ENCODE data around the gene PIGL.
"Not testable (repeated sequence)": the region's sequence is repeated elsewhere in the genome, so short reads cannot be mapped to it uniquely, and the experiment has no call there.

The PIGL gene

GRCh38 chr17:16217002-16217635 lies at the start of gene PIGL:
PIGL (plus strand) TSS chr17:16217210; CDS start chr17:16217227, 17 bp downstream.
- DNase-seq: peak; percentile 90

DNA sequence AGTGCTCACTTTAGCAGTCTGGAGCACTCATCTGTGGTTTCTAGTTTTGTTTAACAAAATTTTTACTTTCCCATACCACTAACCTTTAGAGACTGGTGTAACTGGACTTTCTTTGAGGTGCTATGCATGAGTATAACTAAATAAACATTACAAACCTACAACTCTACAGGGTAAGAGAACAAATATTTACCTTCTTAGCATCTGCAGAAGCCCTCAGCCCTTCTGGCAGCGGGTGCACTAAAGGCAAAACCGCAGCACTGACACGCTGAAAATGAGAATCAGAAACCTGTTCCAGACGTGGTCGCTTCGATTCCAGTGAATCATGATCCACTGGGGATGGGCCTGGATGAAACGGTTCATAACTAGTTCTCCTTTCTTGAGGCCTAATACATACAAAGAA lies 45.4 kb upstream of the PIGL start:
- DNase-seq: no peak

DNA sequence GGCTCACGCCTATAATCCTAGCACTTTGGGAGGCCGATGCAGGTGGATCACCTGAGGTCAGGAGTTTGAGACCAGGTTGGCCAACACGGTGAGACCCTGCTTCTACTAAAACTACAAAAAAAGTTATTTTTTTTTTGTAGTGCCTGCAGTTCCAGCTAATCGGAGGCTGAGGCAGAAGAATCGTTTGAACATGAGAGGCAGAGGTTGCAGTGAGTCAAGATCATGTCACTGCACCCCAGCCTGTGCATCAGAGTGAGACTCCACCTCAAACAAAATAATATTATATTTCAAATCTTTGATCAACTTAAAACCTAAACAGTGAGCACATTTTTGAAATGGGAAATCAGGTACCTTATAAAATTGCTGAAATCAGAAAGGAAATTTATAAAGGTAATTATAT lies 38.2 kb upstream of the PIGL start:
- no peak for DNase-seq

DNA sequence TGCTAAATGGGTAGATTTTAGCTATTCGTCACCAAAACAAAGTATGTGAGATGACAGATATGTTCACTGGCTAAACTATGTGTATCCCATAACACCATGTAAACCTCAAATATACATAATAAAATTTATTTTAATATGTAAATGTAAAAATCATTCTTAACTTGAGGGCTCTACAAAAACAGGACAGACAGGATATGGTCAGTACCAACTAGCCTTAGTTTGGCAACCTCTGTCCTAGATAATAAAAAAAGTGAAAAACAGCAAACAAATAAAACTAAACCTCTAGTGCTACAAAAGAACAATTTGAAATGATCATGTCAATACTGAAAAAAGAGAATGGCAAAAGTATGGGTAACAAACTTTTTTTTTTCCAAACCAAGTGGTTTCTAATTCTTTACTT lies 35.4 kb upstream of the PIGL start:
- no peak for DNase-seq

DNA sequence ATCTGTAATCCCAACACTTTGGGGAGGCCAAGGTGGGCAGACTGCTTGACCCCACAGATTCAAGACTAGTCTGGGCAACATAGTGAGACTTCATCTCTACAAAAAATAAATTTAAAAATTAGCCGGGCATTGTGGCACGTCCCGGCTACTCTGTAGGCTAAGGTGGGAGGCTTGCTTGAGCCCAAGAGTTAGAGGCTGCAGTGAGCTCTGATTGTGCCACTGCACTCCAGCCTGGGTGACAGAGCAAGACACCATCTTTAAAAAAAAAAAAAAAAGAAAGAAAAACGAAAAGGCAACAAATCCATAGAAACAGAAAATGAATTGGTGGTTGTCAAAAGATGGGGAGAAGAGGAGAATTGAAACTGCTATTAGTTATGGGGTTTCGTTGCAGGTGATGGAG lies 29.4 kb upstream of the PIGL start:
- DNase-seq: no peak

DNA sequence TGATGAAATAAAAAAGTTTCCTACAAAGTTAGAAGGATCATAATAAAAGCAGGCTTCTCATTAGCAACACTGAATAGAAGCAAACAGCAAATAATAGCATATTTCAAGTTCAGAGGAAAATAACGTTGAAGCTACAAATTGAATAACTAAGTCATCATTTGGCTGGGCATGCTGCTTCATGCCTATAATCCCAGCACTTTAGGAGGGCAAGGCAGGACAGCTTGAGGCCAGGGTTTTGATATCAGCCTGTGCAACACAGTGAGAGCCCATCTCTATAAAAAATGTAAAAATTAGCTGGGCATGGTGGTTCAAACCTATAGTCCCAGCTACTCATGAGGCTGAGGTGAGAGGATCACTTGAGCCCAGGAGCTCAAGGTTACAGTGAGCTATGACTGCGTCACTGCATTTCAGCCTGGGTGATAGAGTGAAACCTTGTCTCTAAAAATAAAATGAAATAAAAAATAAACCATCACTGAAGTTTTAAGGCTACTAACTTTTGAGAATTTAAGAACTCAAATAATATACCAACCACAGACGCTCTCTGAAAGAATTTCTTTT lies 27.1 kb upstream of the PIGL start:
- DNase-seq: no peak

GRCh38 chr17:16190703-16191360 lies 26.2 kb upstream of the PIGL start:
- no peak for DNase-seq

GRCh38 chr17:16191604-16192003 lies 25.4 kb upstream of the PIGL start:
- no peak for DNase-seq

GRCh38 chr17:16194307-16194835 lies 22.6 kb upstream of the PIGL start:
- not testable (repeated sequence) for DNase-seq

DNA sequence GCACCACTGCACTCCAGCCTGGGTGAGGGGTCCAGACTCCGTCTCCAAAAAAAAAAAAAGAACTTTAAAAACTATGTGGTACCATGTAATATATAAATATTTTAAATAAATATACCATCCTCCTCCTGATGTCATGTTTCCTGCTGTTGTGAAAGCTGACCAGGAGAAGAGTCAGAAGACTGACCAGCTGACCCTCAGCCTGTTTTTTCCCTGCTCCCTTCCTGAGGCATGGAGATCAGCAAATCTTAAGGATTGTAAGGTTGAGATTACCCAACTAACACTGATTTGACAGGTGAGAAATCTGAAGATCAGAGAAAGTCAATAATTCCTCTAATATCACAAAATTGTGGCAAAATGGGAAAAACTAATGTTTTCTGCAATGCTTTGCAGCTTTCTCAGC lies 19.7 kb upstream of the PIGL start:
- DNase-seq: no peak

GRCh38 chr17:16199093-16199492 lies 17.9 kb upstream of the PIGL start:
- DNase-seq: no peak

GRCh38 chr17:16201693-16202131 lies 15.3 kb upstream of the PIGL start:
- not testable (repeated sequence) for DNase-seq

- not testable (repeated sequence) for DNase-seq
Measured at GRCh38 chr17:16202554-16203500, 14.2 kb upstream of the PIGL start.

- DNase-seq: not testable (repeated sequence)
Measured at GRCh38 chr17:16204763-16205162, 12.2 kb upstream of the PIGL start.

- no peak for DNase-seq
Measured at GRCh38 chr17:16211590-16211989, 5.4 kb upstream of the PIGL start.

DNA sequence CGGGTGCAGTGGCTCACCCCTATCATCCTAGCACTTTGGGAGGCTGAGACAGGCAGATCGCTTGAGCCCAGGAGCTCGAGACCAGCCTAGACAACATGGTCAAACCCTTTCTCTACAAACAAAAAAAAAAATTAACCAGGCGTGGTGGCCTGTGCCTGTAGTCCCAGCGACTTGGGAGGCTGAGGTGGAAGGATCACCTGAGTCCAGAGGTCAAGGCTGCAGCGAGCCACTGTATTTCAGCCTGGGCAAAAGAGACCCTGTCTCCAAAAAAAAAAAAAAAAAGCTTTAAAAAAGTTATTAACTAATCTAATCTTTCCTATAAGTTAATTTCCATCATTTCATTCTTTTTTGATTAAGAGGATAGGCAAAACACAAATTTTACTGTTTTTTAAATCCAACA lies 4.2 kb upstream of the PIGL start:
- DNase-seq: no peak

- DNase-seq: no peak
Measured at GRCh38 chr17:16214190-16215001, 2.6 kb upstream of the PIGL start.

GRCh38 chr17:16215002-16215272 lies 2.1 kb upstream of the PIGL start:
- DNase-seq: no peak

DNA sequence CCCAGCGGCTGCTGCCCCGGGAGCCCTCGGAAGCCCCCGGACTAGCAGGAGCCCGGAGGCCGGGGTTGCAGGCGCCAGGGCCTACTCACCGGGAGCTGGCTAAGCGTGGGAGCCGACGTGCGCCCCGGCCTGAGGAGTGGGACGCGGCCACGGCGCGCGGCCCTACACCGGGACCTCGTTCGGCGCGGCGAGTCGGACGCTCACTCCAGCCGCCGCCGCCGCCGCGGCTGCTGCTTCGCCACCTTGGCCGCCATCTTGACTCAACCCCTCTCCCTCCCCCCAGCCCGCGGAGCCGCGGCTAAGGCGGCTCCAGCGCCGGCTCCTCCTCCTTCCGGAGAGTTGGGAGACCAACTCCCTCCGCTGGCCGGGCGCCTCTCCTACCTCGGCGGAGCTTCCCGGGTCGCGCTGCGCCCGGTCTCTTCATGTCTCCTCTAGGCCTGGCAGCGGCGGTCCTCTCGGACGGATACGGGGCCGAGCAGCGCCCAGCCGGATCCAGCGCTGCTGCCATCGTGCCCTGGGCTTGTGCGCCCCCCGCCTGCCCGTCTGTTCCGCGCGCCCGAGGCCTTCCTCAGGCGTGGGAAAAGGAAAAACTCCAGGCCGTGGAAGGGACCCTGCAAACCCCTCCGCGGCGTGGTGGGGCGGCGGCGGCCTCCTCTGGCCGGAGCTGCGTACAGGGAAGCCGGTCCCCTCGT lies 1.6 kb upstream of the PIGL start, which contains the start of gene NCOR1:
Gene NCOR1, minus strand, starts transcription at position 262 of the 692 bp plus-strand sequence. CDS start 20,965 bp downstream, outside the sequence.
- peak; percentile 92 for DNase-seq

DNA sequence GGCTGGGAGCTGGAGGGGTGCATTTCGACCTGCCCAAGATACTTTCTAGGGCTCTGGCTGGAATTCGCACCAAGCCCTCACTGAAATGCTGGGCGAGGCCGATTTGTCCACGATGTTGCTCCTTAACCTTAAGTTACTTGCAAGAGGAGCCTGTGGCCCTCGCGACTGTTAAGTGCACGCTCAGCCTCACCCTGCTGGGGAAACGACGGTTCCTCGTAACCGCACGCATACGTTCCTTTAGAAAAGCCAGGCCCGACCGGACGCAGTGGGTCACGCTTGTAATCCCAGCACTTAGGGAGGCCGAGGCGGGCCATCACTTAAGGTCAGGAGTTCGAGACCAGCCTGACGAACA lies 1.1 kb upstream of the PIGL start:
- DNase-seq: peak; percentile 26

DNA sequence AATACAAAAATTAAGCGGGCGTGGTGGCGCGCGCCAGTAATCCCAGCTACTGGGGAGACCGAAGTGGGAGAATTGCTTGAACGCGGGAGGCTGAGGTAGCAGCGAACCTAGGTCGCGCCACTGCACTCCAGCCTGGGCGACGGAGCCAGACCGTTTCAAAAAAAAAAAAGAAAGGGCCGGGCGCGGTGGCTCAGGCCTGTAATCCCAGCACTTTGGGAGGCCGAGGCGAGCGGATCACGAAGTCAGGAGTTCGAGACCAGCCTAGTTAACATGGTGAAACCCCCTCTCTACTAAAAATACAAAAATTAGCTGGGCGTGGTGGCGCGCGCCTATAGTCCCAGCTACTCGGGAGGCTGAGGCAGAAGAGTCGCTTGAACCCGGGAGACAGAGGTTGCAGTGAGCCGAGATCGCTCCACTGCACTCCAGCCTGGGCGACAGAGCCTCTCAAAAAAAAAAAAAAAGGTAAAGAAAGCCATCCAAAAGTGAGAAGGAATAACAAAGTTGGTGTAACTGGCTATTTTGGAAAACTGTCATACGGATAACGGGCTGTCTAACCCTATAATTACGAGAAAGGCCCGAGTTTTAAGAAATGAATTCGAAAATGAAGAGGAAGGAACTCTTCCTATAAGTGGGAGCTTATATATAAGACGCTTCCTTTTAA lies 539 bp upstream of the PIGL start:
- DNase-seq: not testable (repeated sequence)
